ENCODE data around the gene ZG16. TPM values are rescaled to one million over a fixed set of nuclear protein-coding genes. Genes with fewer than 3 reads are reported as not detected.

ZG16 gene
- polyA plus RNA-seq, 1 donor from 2014 or later = not detected

GRCh38 chr16:29819506-29819905 is 41.5 kb downstream of the ZG16 start:
- no peaks in the 10 kb centered on the region for H4K20me1 ChIP-seq (ENCODE audit: insufficient read depth)
- H3K27me3 ChIP-seq (ENCODE audit: insufficient read depth, low read depth, low read length) = no peaks in the 10 kb centered on the region
- no peak overlapping the region for H3K4me3 ChIP-seq (ENCODE audit: low read length)
- no peaks in the 10 kb centered on the region for H3F3A ChIP-seq (ENCODE audit: insufficient read depth, low read length, poor library complexity, severe bottlenecking)
- no peak overlapping the region for H2AFZ ChIP-seq (ENCODE audit: low read depth, low read length)
- H3K9me3 ChIP-seq (ENCODE audit: low read length) = no peaks in the 10 kb centered on the region
- no peak overlapping the region for H3K27ac ChIP-seq (ENCODE audit: low read length)
- H3K9ac ChIP-seq (ENCODE audit: low read length) = no peak overlapping the region
- no peaks in the 10 kb centered on the region for H3K9me2 ChIP-seq (ENCODE audit: insufficient read depth, low read length)
- TF ChIP-seq EP300 (conservative IDR thresholded peaks at IDR 0.05; ENCODE audit: poor library complexity, severe bottlenecking) (no peak), TAF1 (IDR thresholded peaks at IDR 0.05; ENCODE audit: low read depth) (no peak), MXI1 (conservative IDR thresholded peaks at IDR 0.05; ENCODE audit: poor library complexity, severe bottlenecking) (no peak), REST (IDR thresholded peaks at IDR 0.05; ENCODE audit: borderline replicate concordance) (no peak), RAD21 (conservative IDR thresholded peaks at IDR 0.05) (no peak), CTCF (IDR thresholded peaks at IDR 0.05; ENCODE audit: poor library complexity, severe bottlenecking) (no peak), POLR2AphosphoS5 (IDR thresholded peaks at IDR 0.05) (no peak), SMC3 (conservative IDR thresholded peaks at IDR 0.05; ENCODE audit: poor library complexity) (no peak)
- H3K4me2 ChIP-seq (ENCODE audit: low read length) = no peak overlapping the region
- H3K36me3 ChIP-seq (ENCODE audit: insufficient read depth, low read length) = no peaks in the 10 kb centered on the region
- peaks cover 16% of the 10 kb centered on the region for H3K79me2 ChIP-seq (replicated peaks; ENCODE audit: insufficient read depth, low read length)

- Histone ChIP-seq H3K27me3 (ENCODE audit: insufficient read depth, low read depth, low read length) (no peaks in the 10 kb centered on the region), H2AFZ (ENCODE audit: low read depth, low read length) (no peak within 1 kb of the TSS), H4K20me1 (ENCODE audit: insufficient read depth) (no peaks in the 10 kb centered on the region), H3K4me2 (ENCODE audit: low read length) (no peak within 1 kb of the TSS), H3K9ac (ENCODE audit: low read length) (no peak within 1 kb of the TSS), H3K36me3 (ENCODE audit: insufficient read depth, low read length) (no peaks in the 10 kb centered on the region), H3K4me3 (ENCODE audit: low read length) (no peak within 1 kb of the TSS), H3K79me2 (replicated peaks; ENCODE audit: insufficient read depth, low read length) (peaks cover 8% of the 10 kb centered on the region), H3F3A (ENCODE audit: insufficient read depth, low read length, poor library complexity, severe bottlenecking) (no peaks in the 10 kb centered on the region), H3K9me3 (ENCODE audit: low read length) (no peaks in the 10 kb centered on the region), H3K9me2 (ENCODE audit: insufficient read depth, low read length) (no peaks in the 10 kb centered on the region), H3K27ac (ENCODE audit: low read length) (no peak within 1 kb of the TSS)
- TF ChIP-seq SMC3 (conservative IDR thresholded peaks at IDR 0.05; ENCODE audit: poor library complexity) = no peak
- no peak for TF ChIP-seq REST (IDR thresholded peaks at IDR 0.05; ENCODE audit: borderline replicate concordance)
- no peak for TF ChIP-seq EP300 (conservative IDR thresholded peaks at IDR 0.05; ENCODE audit: poor library complexity, severe bottlenecking)
- no peak for TF ChIP-seq POLR2AphosphoS5 (IDR thresholded peaks at IDR 0.05)
- TF ChIP-seq RAD21 (conservative IDR thresholded peaks at IDR 0.05) = no peak
- no peak for TF ChIP-seq EZH2 (IDR thresholded peaks at IDR 0.05; ENCODE audit: borderline replicate concordance, insufficient read depth, low read length, poor library complexity, severe bottlenecking)
- TF ChIP-seq TAF1 (IDR thresholded peaks at IDR 0.05; ENCODE audit: low read depth) = no peak
- TF ChIP-seq CTCF (IDR thresholded peaks at IDR 0.05; ENCODE audit: poor library complexity, severe bottlenecking) = no peak
- TF ChIP-seq MXI1 (conservative IDR thresholded peaks at IDR 0.05; ENCODE audit: poor library complexity, severe bottlenecking) = no peak
Observed at GRCh38 chr16:29820271-29820701, 42.2 kb downstream of the ZG16 start, which contains the start of gene MVP. Gene MVP, plus strand, starts transcription at chr16:29820462. Its CDS starts 10,088 bp downstream, at chr16:29830550.
